Prostate gland (tissue), 2 donors: ENCODE data around the gene FYTTD1. TPM values are rescaled to one million over a fixed set of nuclear protein-coding genes. Genes with fewer than 3 reads are reported as not detected.

Source experiments
- DNase-seq: peaks from one replicate; pipeline ENCODE4 v3.0.0-alpha.2; 2019; ENCODE audit warnings: low spot score
- H3K27ac ChIP-seq, 2 donors: fragments of 200-600 bp; sonication (generic); 2 replicates each; pipeline ENCODE4 v1.5.1; 2017 to 2019
- H3K27me3 ChIP-seq: fragments of 200-600 bp; sonication (generic); replicated peaks from 2 replicates; pipeline ENCODE4 v1.5.1; 2019; ENCODE audit not compliant: insufficient read depth
- H3K36me3 ChIP-seq, 2 donors: fragments of 200-600 bp; sonication (generic); 1 replicate in 1 of 2; 2 replicates in 1 of 2; pipeline versions ENCODE4 v1.5.1 to v1.8.1; 2017 to 2019
- H3K4me1 ChIP-seq: fragments of 200-600 bp; sonication (generic); replicated peaks from 2 replicates; pipeline ENCODE4 v1.5.1; 2019
- H3K4me3 ChIP-seq, 2 donors: fragments of 200-600 bp; sonication (generic); 2 replicates each; pipeline ENCODE4 v1.5.1; 2017 to 2019
- H3K9me3 ChIP-seq: fragments of 200-600 bp; sonication (generic); 2 replicates; pipeline ENCODE4 v1.5.1; 2017
- CTCF ChIP-seq, 4 experiments: fragments of 200-600 bp in 2 of 4; fragments of 450-650 bp in 2 of 4; sonication (generic) in 2 of 4; IDR thresholded peaks; 1 replicate in 3 of 4; 2 replicates in 1 of 4; pipeline ENCODE4 v1.5.1; 2016 to 2019; ENCODE audit warnings: antibody characterized with exemption in 4 of 4, mild to moderate bottlenecking in 2 of 4, moderate library complexity in 2 of 4
- POLR2A ChIP-seq: fragments of 450-650 bp; IDR thresholded peaks from one replicate; pipeline ENCODE4 v1.6.1; 2016; ENCODE audit warnings: antibody characterized with exemption, mild to moderate bottlenecking
- POLR2AphosphoS5 ChIP-seq: sonication (generic); formaldehyde crosslinking; IDR thresholded peaks from one replicate; pipeline ENCODE4 v1.6.1; 2017; ENCODE audit warnings: antibody characterized with exemption
- WGBS: methylation state at CpG from one replicate; pipeline ENCODE4 v1.1.5; 2018; 5-methylcytosine and 5-hydroxymethylcytosine counted together
- intact Hi-C: fragments of 100-400 bp; cut with DNase I; formaldehyde crosslinking; loops from one replicate; pipeline ENCODE4 v1.14.2; 2022
- total RNA-seq, 2 donors: library from RNA; depleted of rRNA; stranded (reverse); fragments of >200 nt; gene quantifications; one replicate each; pipeline ENCODE4 v1.1.0, GENCODE V29; 2016

The FYTTD1 gene
- total RNA-seq, 2 donors from 2014 or later: 27.7 to 69.5 TPM

DNA sequence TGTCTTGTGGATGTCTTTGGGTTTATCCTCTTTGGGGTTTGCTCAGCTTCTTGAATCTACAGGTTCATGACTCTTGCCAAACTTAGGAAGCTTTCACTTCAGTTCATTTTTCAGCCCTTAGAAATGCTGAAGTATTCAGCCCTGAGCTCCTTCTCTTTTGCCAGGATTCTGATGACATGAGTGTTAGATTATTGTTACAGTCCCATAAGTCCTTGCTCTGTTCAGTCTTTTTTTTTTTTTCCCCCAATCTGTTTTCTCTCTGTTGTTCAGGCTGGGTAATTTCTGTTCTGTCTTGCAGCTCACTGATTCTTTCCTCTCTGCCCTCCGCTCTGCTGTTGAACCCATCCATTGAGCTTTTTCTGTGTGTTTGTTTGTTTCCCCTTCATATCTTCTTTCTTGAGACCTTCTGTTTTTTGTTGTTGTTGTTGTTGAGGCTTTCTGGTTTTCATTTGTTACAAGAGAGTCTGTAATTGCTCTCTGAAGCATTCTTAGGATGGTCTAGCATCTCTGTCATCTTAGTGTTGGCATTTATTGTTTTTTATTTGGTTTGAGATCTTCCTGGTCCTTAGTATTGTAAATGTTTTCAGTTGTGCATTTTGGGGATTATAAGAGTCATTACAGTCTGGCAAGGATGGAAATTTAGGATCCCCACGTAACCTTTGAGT lies 59.8 kb downstream of the FYTTD1 start:
- DNase-seq: no peak
- Histone ChIP-seq H3K4me1 (peaks cover 2% of the 10 kb centered on the region), H3K27ac (peak overlapping the region in 1 of 2 donors; percentile 38), H3K4me3 (no peak overlapping the region), H3K36me3 (no peaks in the 10 kb centered on the region), H3K27me3 (no peaks in the 10 kb centered on the region), H3K9me3 (no peaks in the 10 kb centered on the region)
- TF ChIP-seq POLR2A: no peak
- TF ChIP-seq CTCF (IDR thresholded peaks at IDR 0.05): no peak
- no peak for TF ChIP-seq POLR2AphosphoS5
- intact Hi-C loops: no loop called here
- 37% methylated on average over 2 of the region's 2 CpGs for WGBS

DNA sequence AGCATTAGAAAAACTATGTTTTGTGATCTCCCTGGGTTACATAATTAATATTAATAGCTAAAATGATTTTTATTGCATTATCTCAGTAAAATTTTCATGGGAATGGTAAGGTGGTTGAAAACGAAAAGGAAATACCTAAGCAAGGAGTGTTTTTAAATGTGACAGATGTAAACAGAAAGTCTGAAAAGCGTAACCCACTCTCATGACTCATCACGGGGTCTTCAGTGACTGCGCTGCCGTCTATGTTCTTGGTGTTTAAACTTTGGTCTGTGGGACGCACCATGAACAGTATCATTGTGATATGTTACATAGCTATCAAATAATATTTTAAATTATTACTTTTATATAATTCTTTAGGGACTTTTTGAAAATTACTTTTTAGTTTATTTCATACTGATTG lies 61.2 kb downstream of the FYTTD1 start:
- no peaks in the 10 kb centered on the region for H3K27me3 ChIP-seq
- H3K27ac ChIP-seq: no peak overlapping the region
- DNase-seq: no peak
- TF ChIP-seq POLR2AphosphoS5 (no peak), POLR2A (no peak), CTCF (IDR thresholded peaks at IDR 0.05) (no peak)
- H3K4me3 ChIP-seq: no peak overlapping the region
- no peaks in the 10 kb centered on the region for H3K9me3 ChIP-seq
- intact Hi-C loops: no loop called here
- no peaks in the 10 kb centered on the region for H3K36me3 ChIP-seq
- H3K4me1 ChIP-seq: peaks cover 2% of the 10 kb centered on the region
- 85% methylated on average over 6 of the region's 6 CpGs for WGBS

DNA sequence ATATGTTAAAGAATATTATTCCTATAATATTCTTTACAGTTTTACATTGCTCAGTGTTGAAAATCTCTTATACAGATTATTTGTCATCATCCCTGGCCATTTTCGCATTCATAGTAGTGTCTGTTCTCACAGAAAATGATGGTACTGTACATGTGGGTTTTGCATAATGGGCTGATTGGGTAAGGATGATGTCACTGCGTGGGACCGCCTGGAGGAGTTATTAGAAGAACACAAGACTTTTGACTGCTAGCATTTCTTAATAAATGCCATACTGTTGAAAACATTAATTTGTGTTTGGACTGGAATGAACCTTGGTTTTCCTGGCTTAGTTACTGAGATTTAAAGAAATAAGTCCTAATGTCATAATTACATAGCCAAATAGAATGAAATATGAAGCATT lies 61.7 kb downstream of the FYTTD1 start:
- no peak overlapping the region for H3K27ac ChIP-seq
- DNase-seq: no peak

DNA sequence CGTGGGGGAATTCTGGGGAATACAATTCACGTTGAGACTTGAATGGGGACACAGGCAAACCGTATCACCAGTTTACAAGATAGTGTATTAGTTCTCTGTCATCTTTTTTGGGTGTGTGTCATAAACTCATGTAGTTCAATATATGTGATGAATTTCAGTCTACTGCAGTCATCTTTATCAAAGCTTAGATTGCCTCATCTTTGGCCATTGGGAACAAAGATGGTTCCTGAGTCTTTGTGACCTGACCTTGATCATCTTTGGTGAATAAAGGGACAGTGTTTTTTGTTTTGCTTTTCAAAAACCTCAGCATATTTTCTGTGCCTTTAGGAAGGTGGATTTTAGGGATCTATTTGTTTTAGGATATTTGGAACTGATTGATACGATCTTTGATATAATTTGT lies 64.7 kb downstream of the FYTTD1 start:
- WGBS: 80% methylated on average over 4 of the region's 4 CpGs
- DNase-seq: no peak
- H3K4me1 ChIP-seq: no peaks in the 10 kb centered on the region
- TF ChIP-seq POLR2AphosphoS5 (no peak), POLR2A (no peak)
- intact Hi-C loops: no loop called here
- H3K27ac ChIP-seq: no peak overlapping the region
- no peak overlapping the region for H3K4me3 ChIP-seq
- no peaks in the 10 kb centered on the region for H3K36me3 ChIP-seq
- H3K9me3 ChIP-seq: no peaks in the 10 kb centered on the region
- H3K27me3 ChIP-seq: no peaks in the 10 kb centered on the region

More for the DNA sequence above, 61.7 kb downstream of the FYTTD1 start:
- H3K4me3 ChIP-seq: no peak overlapping the region
- no peak for TF ChIP-seq POLR2A
- TF ChIP-seq CTCF (IDR thresholded peaks at IDR 0.05): no peak
- no peak for TF ChIP-seq POLR2AphosphoS5
- H3K36me3 ChIP-seq: no peaks in the 10 kb centered on the region
- no peaks in the 10 kb centered on the region for H3K9me3 ChIP-seq
- H3K27me3 ChIP-seq: no peaks in the 10 kb centered on the region
- H3K4me1 ChIP-seq: peaks cover 2% of the 10 kb centered on the region
- 87% methylated on average over 3 of the region's 3 CpGs for WGBS
- intact Hi-C loops: no loop called here

DNA sequence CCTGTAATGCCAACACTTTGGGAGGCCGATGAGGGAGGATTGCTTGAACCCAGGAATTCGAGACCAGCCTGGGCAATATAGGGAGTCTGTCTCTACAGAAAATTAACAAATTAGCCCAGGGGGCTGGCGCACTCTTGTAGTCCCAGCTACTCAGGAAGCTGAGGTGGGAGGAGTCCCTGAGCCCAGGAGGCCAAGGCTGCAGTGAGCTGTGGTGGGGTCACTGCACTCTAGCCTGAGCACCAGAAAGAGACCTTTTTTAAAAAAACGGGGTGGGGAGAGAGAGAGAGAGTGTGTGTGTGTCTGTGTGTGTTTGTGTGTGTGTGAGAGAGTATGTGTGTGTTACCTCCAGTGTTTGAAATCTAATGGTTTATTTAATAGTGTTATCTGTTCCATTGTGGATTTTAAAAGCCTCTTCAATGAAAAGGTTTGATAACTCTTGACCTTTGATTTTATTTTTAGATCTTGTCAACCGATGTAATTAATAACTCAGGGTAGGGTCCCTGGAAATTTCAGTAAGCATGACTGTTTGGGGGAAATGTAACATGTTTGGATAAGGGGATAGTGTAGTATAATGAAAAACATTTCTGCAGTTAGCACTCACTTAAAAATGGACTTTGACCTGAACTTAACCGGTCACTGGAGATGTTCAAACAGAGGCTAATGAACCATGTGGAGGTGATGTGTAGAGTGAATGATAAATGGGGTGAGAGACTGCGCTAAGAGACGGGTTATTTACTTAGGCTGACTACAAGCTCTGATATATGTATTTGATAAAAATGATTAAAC lies 71.1 kb downstream of the FYTTD1 start:
- DNase-seq: no peak
- no peaks in the 10 kb centered on the region for H3K36me3 ChIP-seq

More for the DNA sequence above, 71.1 kb downstream of the FYTTD1 start:
- Histone ChIP-seq H3K9me3 (no peaks in the 10 kb centered on the region), H3K27ac (no peak overlapping the region), H3K4me3 (no peak overlapping the region), H3K4me1 (peaks cover 6% of the 10 kb centered on the region), H3K27me3 (no peaks in the 10 kb centered on the region)
- TF ChIP-seq POLR2AphosphoS5: no peak
- no peak for TF ChIP-seq POLR2A
- no peak for TF ChIP-seq CTCF (IDR thresholded peaks at IDR 0.05)
- WGBS: 69% methylated on average over 8 of the region's 8 CpGs
- intact Hi-C loops: no loop called here
